ENCODE measurements around the gene ST8SIA6. TPM values are rescaled to one million over a fixed set of nuclear protein-coding genes. Genes with fewer than 3 reads are reported as not detected.
A peak's percentile ranks its signal among the peaks of the same experiment; 100 is the strongest.

ST8SIA6 gene
- total and polyA plus RNA-seq, 10 of the 15 experiments (the other 5 are each of a cell fraction or from before 2014, with no cell fraction given): 0.22 TPM; not detected in 9

- TF ChIP-seq PRDM15 (CRISPR knock-in tag; IDR thresholded peaks at IDR 0.05) (no peak), RAD51 (IDR thresholded peaks at IDR 0.05) (peak; percentile 56; the same call in 1 of the 2 replicates)
- Histone ChIP-seq H4K20me1 (ENCODE audit: control insufficient read depth, insufficient read depth) (no peaks in the 10 kb centered on the region), H3K36me3 (ENCODE audit: control insufficient read depth in 2 of 2, insufficient read depth in 2 of 2, low read length in 1 of 2) (no peaks in the 10 kb centered on the region), H3K4me1 (ENCODE audit: control insufficient read depth, insufficient read depth, low read length) (no peaks in the 10 kb centered on the region), H3K79me2 (ENCODE audit: control insufficient read depth, insufficient read depth, low read length) (no peaks in the 10 kb centered on the region), H2AFZ (ENCODE audit: control insufficient read depth, low read depth, low read length) (no peak overlapping the region), H3K9ac (ENCODE audit: control insufficient read depth, insufficient read depth, low read length) (no peak overlapping the region), H3K27ac (ENCODE audit: control insufficient read depth, insufficient read depth) (no peak overlapping the region), H3K4me2 (ENCODE audit: control insufficient read depth, insufficient read depth) (no peak overlapping the region), H3K9me3 (replicated peaks; ENCODE audit: control insufficient read depth, insufficient read depth, low read length) (no peaks in the 10 kb centered on the region), H3K27me3 (replicated peaks in 1 of 2; ENCODE audit: control insufficient read depth in 2 of 2, insufficient read depth in 2 of 2, low read length in 1 of 2) (no peaks in the 10 kb centered on the region; a peak in 1 of 4 replicates), H3K4me3 (no peak overlapping the region)
- FAIRE-seq: no peak
- POLR2A ChIA-PET: no interaction called here
- in situ Hi-C loops (cut with MboI): loop anchor here (25.0 kb wide), 1 partner anchor 1386 kb away; no protein-coding TSS in a partner anchor
- 0% methylated on average over 2 of the region's 2 CpGs for WGBS (ENCODE audit: insufficient coverage, insufficient replicate concordance, low lambda C conversion rate, missing lambda C conversion rate)
- DNase-seq (ENCODE audit: low read depth, low spot score): no peak
- CTCF ChIA-PET: no interaction called here
- ATAC-seq: no peak
- RAD21 ChIA-PET (ENCODE audit: unreplicated experiment): no interaction called here
- no TSS peak for BruUV-seq (replicated peaks)
- intact Hi-C loops (cut with micrococcal nuclease; ENCODE audit: unreplicated experiment): no loop called here
- SMC1A ChIA-PET (ENCODE audit: uncharacterized antibody, unreplicated experiment): no interaction called here
Observed at GRCh38 chr10:17273403-17273802, 181.0 kb downstream of the ST8SIA6 start.

- ChIA-PET CTCF (no interaction called here), POLR2A (no interaction called here), RAD21 (ENCODE audit: unreplicated experiment) (no interaction called here), SMC1A (ENCODE audit: uncharacterized antibody, unreplicated experiment) (no interaction called here)
- Histone ChIP-seq H3K27me3 (replicated peaks in 1 of 2; ENCODE audit: control insufficient read depth in 2 of 2, insufficient read depth in 2 of 2, low read length in 1 of 2) (no peaks in the 10 kb centered on the region; a peak in 1 of 4 replicates), H3K9me3 (replicated peaks; ENCODE audit: control insufficient read depth, insufficient read depth, low read length) (no peaks in the 10 kb centered on the region), H2AFZ (ENCODE audit: control insufficient read depth, low read depth, low read length) (no peak overlapping the region), H4K20me1 (ENCODE audit: control insufficient read depth, insufficient read depth) (no peaks in the 10 kb centered on the region), H3K27ac (ENCODE audit: control insufficient read depth, insufficient read depth) (no peak overlapping the region), H3K36me3 (ENCODE audit: control insufficient read depth in 2 of 2, insufficient read depth in 2 of 2, low read length in 1 of 2) (no peaks in the 10 kb centered on the region), H3K4me1 (ENCODE audit: control insufficient read depth, insufficient read depth, low read length) (no peaks in the 10 kb centered on the region), H3K4me3 (no peak overlapping the region), H3K4me2 (ENCODE audit: control insufficient read depth, insufficient read depth) (no peak overlapping the region), H3K79me2 (ENCODE audit: control insufficient read depth, insufficient read depth, low read length) (no peaks in the 10 kb centered on the region), H3K9ac (ENCODE audit: control insufficient read depth, insufficient read depth, low read length) (no peak overlapping the region)
- 77% methylated on average over 12 of the region's 12 CpGs for WGBS (ENCODE audit: insufficient coverage, insufficient replicate concordance, low lambda C conversion rate, missing lambda C conversion rate)
- in situ Hi-C loops (cut with MboI) (loop anchor here (25.0 kb wide), 1 partner anchor 1385 kb away; no protein-coding TSS in a partner anchor), intact Hi-C loops (cut with micrococcal nuclease; ENCODE audit: unreplicated experiment) (no loop called here)
- no TSS peak for BruUV-seq (replicated peaks)
- ATAC-seq: no peak
- no peak for DNase-seq (ENCODE audit: low read depth, low spot score)
- FAIRE-seq: no peak
- TF ChIP-seq SMC3 (IDR thresholded peaks at IDR 0.05; ENCODE audit: borderline replicate concordance, low read length): no peak
- TF ChIP-seq FOXM1 (IDR thresholded peaks at IDR 0.05; ENCODE audit: low read depth, low read length): no peak
- no peak for TF ChIP-seq ZNF24 (IDR thresholded peaks at IDR 0.05)
- TF ChIP-seq SREBF2 (IDR thresholded peaks at IDR 0.05; ENCODE audit: low read length): no peak
- TF ChIP-seq RAD21 (IDR thresholded peaks at IDR 0.05; ENCODE audit: insufficient read depth, low read depth, low read length): no peak
- TF ChIP-seq USF2 (IDR thresholded peaks at IDR 0.05; ENCODE audit: borderline replicate concordance, low read depth, low read length): no peak
- TF ChIP-seq ATF2 (IDR thresholded peaks at IDR 0.05; ENCODE audit: low read length): no peak
- TF ChIP-seq CHD2 (IDR thresholded peaks at IDR 0.05; ENCODE audit: borderline replicate concordance, low read depth, low read length): no peak
- no peak for TF ChIP-seq CREB1 (IDR thresholded peaks at IDR 0.05; ENCODE audit: low read depth)
- no peak for TF ChIP-seq HDAC2 (IDR thresholded peaks at IDR 0.05)
- no peak for TF ChIP-seq ZNF384 (IDR thresholded peaks at IDR 0.05; ENCODE audit: borderline replicate concordance, low read depth, low read length)
Observed at GRCh38 chr10:17272648-17273047, 181.7 kb downstream of the ST8SIA6 start.

All from GM12878 (cell line).